HEK293 (cell line): Measurements from ENCODE around the gene RPS21.

Source experiments
- CTCF ChIA-PET: fragments of 350-600 bp; formaldehyde crosslinking; extraction: SDS; loops from one replicate; lab custom pipeline; 2021; ENCODE audit warnings: antibody characterized with exemption; lab: Yijun Ruan, JAX
- POLR2A ChIA-PET: fragments of 300-600 bp; formaldehyde crosslinking; extraction: SDS; loops from one replicate; lab custom pipeline; 2020; ENCODE audit warnings: antibody characterized with exemption, inconsistent platforms; lab: Yijun Ruan, JAX
- H3K27ac ChIP-seq: fragments of 200-500 bp; sonication (Bioruptor generic); 2 replicates; pipeline ENCODE4 v1.5.1; 2014; ENCODE audit warnings: low read depth, low read length, control low read depth, inconsistent platforms; ENCODE audit errors: extremely low read depth
- H3K36me3 ChIP-seq, 2 experiments: fragments of 200-500 bp in 1 of 2; sonication (Bioruptor generic) in 1 of 2; 1 replicate in 1 of 2; 2 replicates in 1 of 2; pipeline ENCODE4 v1.5.1; 2014 to 2017; ENCODE audit warnings: inconsistent platforms in 2 of 2, low read length in 2 of 2; ENCODE audit not compliant: control insufficient read depth in 2 of 2, insufficient read depth in 1 of 2
- H3K4me1 ChIP-seq: fragments of 200-500 bp; sonication (Bioruptor generic); 2 replicates; pipeline ENCODE4 v1.5.1; 2014; ENCODE audit warnings: mild to moderate bottlenecking, low read length, inconsistent platforms; ENCODE audit not compliant: control insufficient read depth, insufficient read depth
- H3K4me3 ChIP-seq: 2 replicates; pipeline ENCODE4 v1.5.1; 2011; ENCODE audit warnings: low read depth, mild to moderate bottlenecking, control low read depth, low read length, moderate library complexity
- H3K9me3 ChIP-seq: fragments of 200-500 bp; sonication (Bioruptor generic); 2 replicates; pipeline ENCODE4 v1.5.1; 2014; ENCODE audit warnings: low read depth, low read length, inconsistent platforms; ENCODE audit not compliant: control insufficient read depth, insufficient read depth
- BCL6B ChIP-seq: fragments of 450-650 bp; formaldehyde crosslinking; IDR thresholded peaks from 2 replicates; pipeline ENCODE4 v1.5.1; 2017; ENCODE audit warnings: missing biosample characterization, missing genetic modification characterization
- HIC1 ChIP-seq: fragments of 450-650 bp; formaldehyde crosslinking; IDR thresholded peaks from 2 replicates; pipeline ENCODE4 v1.5.1; 2016; ENCODE audit warnings: missing biosample characterization, missing genetic modification characterization
- KLF1 ChIP-seq: fragments of 450-650 bp; formaldehyde crosslinking; IDR thresholded peaks from 2 replicates; pipeline ENCODE4 v1.5.1; 2016; ENCODE audit warnings: missing biosample characterization, missing genetic modification characterization
- PRDM10 ChIP-seq: fragments of 450-650 bp; formaldehyde crosslinking; IDR thresholded peaks from 2 replicates; pipeline ENCODE4 v1.5.1; 2016; ENCODE audit warnings: missing biosample characterization, missing genetic modification characterization
- SETDB1 ChIP-seq: IDR thresholded peaks from one replicate; pipeline ENCODE4 v1.6.1; 2017; ENCODE audit warnings: mild to moderate bottlenecking, low read length, moderate library complexity, mixed read lengths; ENCODE audit not compliant: insufficient read length
- ZBTB6 ChIP-seq: fragments of 450-650 bp; formaldehyde crosslinking; IDR thresholded peaks from 2 replicates; pipeline ENCODE4 v1.5.1; 2017; ENCODE audit warnings: missing biosample characterization, missing genetic modification characterization
- ZNF112 ChIP-seq: fragments of 450-650 bp; formaldehyde crosslinking; IDR thresholded peaks from 2 replicates; pipeline ENCODE4 v1.5.0; 2017; ENCODE audit warnings: missing biosample characterization, missing genetic modification characterization
- ZNF23 ChIP-seq: fragments of 450-650 bp; formaldehyde crosslinking; IDR thresholded peaks from 2 replicates; pipeline ENCODE4 v1.5.1; 2016; ENCODE audit warnings: missing biosample characterization, missing genetic modification characterization, borderline replicate concordance
- ZNF26 ChIP-seq: fragments of 450-650 bp; formaldehyde crosslinking; IDR thresholded peaks from 2 replicates; pipeline ENCODE4 v1.5.1; 2016; ENCODE audit warnings: missing biosample characterization, missing genetic modification characterization
- ZNF391 ChIP-seq: fragments of 450-650 bp; formaldehyde crosslinking; IDR thresholded peaks from 2 replicates; pipeline ENCODE4 v1.5.1; 2016; ENCODE audit warnings: low read depth, missing biosample characterization, missing genetic modification characterization, borderline replicate concordance
- ZNF394 ChIP-seq: fragments of 450-650 bp; formaldehyde crosslinking; IDR thresholded peaks from 2 replicates; pipeline ENCODE4 v1.5.1; 2016; ENCODE audit warnings: missing biosample characterization, missing genetic modification characterization, mild to moderate bottlenecking, moderate library complexity, borderline replicate concordance
- ZNF416 ChIP-seq: fragments of 450-650 bp; formaldehyde crosslinking; IDR thresholded peaks from 2 replicates; pipeline ENCODE4 v1.5.1; 2016; ENCODE audit warnings: missing biosample characterization, missing genetic modification characterization
- ZNF48 ChIP-seq: fragments of 450-650 bp; formaldehyde crosslinking; IDR thresholded peaks from 2 replicates; pipeline ENCODE4 v1.5.1; 2016; ENCODE audit warnings: missing biosample characterization, missing genetic modification characterization
- ZNF510 ChIP-seq: fragments of 450-650 bp; formaldehyde crosslinking; IDR thresholded peaks from 2 replicates; pipeline ENCODE4 v1.5.1; 2018; ENCODE audit warnings: mild to moderate bottlenecking, missing genetic modification characterization, missing biosample characterization; ENCODE audit not compliant: insufficient replicate concordance
- ZNF623 ChIP-seq: fragments of 450-650 bp; formaldehyde crosslinking; IDR thresholded peaks from 2 replicates; pipeline ENCODE4 v1.5.1; 2016; ENCODE audit warnings: missing biosample characterization, missing genetic modification characterization
- ZNF837 ChIP-seq: fragments of 450-650 bp; formaldehyde crosslinking; IDR thresholded peaks from 2 replicates; pipeline ENCODE4 v1.5.1; 2016; ENCODE audit warnings: missing biosample characterization, missing genetic modification characterization
- ZSCAN4 ChIP-seq: fragments of 450-650 bp; formaldehyde crosslinking; IDR thresholded peaks from 2 replicates; pipeline ENCODE4 v1.5.1; 2017; ENCODE audit warnings: missing biosample characterization, missing genetic modification characterization
- ZSCAN5A ChIP-seq: fragments of 450-650 bp; formaldehyde crosslinking; IDR thresholded peaks from 2 replicates; pipeline ENCODE4 v1.5.1; 2016; ENCODE audit warnings: missing biosample characterization, missing genetic modification characterization

Gene RPS21

GRCh38 chr20:62421716-62421990 is 34.8 kb downstream of the RPS21 start:
- peak; percentile 4 for TF ChIP-seq ZSCAN4
- no peak for TF ChIP-seq ZBTB6 (tag by site-specific recombination)
- TF ChIP-seq ZNF26 (tag by site-specific recombination): no peak
- no peak for TF ChIP-seq BCL6B
- no peak for TF ChIP-seq HIC1
- no peak for TF ChIP-seq ZNF112
- Histone ChIP-seq H3K27ac (no peak overlapping the region), H3K4me3 (no peak overlapping the region), H3K4me1 (no peaks in the 10 kb centered on the region), H3K9me3 (no peaks in the 10 kb centered on the region), H3K36me3 (no peaks in the 10 kb centered on the region)
- POLR2A ChIA-PET: no interaction called here
- CTCF ChIA-PET: interaction anchor here (0.6 kb wide), 1 partner anchor 22 kb away, joined by 5 read pairs; no protein-coding TSS in a partner anchor

- Histone ChIP-seq H3K9me3 (no peaks in the 10 kb centered on the region), H3K4me3 (no peak overlapping the region), H3K27ac (no peak overlapping the region), H3K4me1 (no peaks in the 10 kb centered on the region), H3K36me3 (no peaks in the 10 kb centered on the region)
- POLR2A ChIA-PET: no interaction called here
- CTCF ChIA-PET: no interaction called here
- TF ChIP-seq KLF1 (tag by site-specific recombination) (no peak), PRDM10 (tag by site-specific recombination) (no peak), ZNF23 (tag by site-specific recombination) (no peak), ZNF391 (no peak), ZNF837 (tag by site-specific recombination) (no peak), ZNF48 (tag by site-specific recombination) (no peak), ZNF623 (tag by site-specific recombination) (no peak), ZSCAN5A (tag by site-specific recombination) (no peak), ZNF394 (tag by site-specific recombination) (no peak), ZNF510 (tag by site-specific recombination) (no peak), SETDB1 (no peak), ZNF416 (tag by site-specific recombination) (no peak), BCL6B (no peak)
Observed at GRCh38 chr20:62422636-62423325, 35.9 kb downstream of the RPS21 start.
